Kasumi-1 (cell line): ENCODE measurements around the gene SYT9.

Experiments
- DNase-seq, 2 experiments: peaks; one replicate each; lab custom pipeline; 2025; lab: John Stamatoyannopoulos, UW

Gene SYT9

DNA sequence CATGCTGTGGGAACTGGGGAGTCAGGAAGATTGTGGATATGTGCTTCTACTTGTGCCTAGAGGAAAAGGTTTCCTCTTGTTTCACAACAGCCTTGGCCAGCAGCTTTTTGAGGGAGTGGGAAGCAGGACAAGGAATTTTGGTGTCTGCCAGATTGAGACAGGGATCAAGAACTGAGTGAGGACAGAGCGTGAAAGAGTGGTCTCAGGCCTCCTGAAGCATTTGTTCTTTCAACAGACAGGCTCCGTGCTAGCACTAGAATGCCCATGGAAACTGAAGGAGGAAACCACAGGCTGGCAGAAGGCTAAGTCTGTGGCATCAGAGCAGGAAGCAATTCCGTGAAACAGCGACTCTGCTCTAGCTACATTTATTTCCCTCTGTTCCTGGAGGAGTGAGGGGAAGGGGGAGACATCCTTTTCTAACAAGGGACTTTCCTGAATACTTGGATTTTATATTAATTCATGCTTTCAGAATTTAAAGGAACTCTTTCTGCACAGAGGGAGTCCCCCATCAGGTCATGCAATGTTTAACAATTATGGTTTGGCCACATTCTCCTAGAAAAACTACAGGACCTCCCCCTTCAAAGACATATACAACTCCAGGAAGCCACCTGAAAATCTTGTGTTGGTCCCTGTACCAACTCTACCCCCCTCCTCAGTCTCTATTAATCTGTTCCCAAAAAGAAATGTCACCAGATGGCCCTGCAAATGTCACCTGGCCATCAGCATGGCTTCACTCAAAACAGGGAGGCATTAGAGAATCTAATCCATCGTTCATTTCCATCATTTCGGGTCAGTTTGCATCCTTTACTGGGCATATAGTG is 96.1 kb downstream of the SYT9 start:
- peak; percentile 26 to 55 for DNase-seq

DNA sequence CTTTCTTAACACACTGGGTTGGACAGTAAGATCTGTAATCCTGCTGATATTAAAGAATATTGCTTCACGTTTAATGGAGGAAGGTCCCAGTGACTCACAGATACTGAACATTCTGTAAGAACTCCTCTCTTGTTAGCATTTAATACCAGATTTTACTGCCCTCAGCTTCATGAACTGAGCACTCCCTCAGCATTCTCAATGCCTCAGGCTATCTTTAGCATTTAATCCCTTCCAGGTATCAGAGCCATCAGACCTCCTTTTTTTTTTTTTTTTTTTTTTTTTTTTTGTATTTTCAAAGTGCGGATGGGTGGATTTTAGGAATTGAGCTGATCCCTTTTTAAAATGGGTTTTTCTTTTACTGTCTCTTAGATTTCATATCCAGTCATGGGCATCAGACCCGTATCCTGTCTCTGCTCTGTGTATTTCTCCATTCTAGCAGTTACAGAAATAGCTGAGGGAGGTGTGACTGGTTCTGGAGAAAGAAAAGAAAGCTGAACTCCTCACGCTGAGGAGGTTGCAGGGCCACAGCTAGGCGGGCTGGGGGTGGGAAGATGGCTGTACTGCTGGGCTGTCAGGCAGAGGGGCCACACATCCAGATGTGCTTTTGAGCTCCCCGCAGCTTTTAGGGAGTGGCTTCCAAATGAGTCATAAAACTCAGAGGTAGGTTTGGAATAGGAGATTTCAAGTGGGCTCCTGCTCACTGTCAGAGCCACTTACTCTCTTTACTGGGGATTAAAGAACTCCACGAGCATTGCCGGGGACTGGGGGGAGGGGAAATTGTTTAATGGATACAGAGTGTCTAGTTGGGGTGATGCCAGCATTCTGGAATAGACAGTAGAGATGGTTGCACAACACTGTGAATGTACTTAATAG is 97.0 kb downstream of the SYT9 start:
- no peak for DNase-seq

DNA sequence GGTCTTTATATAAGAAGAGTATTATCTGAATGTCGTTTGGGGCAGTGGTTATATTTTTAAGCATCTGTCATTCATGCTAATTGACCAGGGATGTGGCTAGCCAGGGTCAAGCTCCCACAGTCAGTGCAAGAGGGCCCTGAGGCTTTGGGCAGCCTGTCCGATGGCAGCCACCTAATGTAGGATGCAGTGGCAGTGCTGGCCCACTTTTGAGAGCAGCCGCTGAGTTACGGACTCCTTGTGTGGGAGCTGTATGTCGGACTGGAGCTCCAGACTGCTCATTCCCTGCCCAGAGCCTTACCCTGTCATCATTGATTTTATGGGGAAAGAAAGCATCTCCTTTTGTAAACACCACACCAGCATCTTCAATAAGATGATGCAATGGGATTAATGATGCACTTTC is 99.5 kb downstream of the SYT9 start:
- DNase-seq, result no peak

DNA sequence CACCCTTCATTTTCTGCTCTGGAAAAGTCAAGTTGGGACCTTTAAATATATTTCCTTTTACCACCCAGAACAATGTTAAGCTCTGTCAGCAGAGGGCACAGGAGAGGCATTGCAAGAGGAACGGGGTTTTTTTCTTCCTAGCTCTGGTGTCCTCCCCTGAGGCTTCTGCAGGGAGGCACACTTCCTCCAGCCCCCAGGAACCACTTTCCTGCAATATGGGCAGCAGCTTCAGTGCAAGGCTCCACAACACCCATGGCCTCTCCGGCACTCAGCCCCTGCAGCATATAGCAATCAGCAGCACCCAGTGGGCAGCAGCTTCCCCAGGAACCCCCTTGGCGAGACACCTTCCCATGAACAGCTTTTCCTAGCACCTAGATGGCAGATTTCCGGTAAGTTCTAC is 101.4 kb downstream of the SYT9 start:
- peak; percentile 77 to 85 for DNase-seq

DNA sequence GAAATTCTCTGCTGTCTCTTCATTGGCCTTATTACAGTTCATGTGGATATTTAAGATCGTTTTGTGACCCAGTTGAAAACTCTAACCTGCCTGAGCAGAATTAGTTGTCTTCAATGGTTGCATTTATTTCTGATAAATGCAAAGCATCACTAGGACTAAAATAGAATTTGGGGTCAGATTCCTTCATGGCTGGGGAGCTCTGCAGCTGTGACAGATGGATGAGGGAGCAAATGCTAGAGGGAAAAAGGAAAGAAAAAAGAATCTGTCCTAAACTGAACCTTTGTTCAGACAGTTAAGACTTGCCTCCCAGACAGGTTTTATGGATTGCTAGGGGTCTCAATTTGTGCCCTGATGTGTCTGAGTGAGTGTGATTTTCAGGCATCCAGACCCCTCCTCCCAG is 113.0 kb downstream of the SYT9 start:
- DNase-seq, result no peak

DNA sequence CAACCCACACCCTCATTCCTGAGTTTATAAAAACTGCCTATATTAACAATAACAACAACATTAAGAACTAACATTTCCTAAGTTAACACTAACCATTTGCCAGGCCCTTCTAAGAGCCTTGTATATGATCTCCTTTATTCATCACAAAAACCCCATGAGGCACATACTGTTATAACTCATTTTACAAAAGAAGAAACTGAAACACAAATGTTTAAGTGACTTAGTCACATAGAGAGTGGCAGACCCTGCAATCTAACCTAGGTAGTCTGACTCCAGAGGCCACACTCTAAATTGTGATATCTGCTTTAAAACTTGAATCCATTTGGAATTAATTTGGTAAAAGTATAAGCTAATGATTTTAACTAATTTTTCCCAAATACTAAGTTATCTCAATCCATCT is 116.1 kb downstream of the SYT9 start:
- no peak for DNase-seq

DNA sequence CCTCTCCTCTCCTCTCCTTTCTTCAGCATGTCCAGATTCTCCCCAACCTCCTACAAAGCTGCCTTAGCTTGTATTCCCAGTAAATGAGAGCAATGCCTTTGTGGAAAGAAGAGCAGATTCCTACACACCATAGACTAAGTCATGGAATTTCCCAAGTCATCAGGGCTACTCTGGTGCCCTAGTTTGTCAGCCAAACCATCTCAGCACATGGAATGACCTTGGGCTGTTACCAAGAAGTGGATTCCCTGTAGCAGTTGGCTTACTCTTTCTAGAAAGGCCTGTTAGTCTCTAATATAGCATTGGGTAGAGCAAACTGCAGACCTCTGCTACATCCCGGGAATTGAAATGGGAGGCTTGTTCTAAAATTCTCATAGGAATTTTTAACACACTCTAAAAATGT is 124.7 kb downstream of the SYT9 start:
- DNase-seq, result no peak

DNA sequence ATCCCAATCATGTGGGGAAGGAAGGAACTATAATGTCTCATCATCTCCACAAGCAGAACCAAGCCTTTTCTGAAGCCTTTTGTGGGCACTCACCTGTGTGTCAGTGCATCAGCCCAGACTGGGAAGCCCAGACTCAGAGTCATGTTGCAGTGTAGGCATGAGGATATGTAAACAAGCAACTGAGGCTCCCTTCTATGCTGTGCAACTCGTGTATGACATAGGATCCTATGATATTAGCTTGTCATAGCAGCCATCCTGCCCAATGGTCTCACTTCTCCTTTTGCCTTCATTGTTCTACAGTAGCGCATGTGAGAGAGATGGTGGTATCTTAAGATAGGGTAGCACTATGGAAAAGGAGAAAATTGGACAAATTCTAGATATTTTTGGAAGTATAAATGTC is 130.2 kb downstream of the SYT9 start:
- no peak for DNase-seq

DNA sequence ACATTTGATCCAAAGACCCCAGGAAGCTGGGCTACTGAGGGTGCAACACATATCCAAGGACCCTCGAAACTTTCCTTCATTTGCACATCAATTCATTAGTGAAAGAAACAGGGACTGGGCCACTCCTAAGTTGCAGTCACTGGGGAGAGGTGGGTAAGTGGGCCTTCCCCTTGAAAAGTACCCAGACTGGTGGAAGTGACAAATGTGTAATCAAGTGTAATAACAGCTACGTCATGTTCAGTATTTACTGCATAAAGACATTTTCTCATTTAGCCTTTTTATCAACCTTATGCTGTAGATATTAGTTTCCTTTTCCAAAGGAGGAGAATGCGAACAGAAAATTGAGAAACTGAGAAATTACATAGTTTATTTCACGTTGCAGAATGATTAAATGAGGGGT is 131.7 kb downstream of the SYT9 start:
- no peak for DNase-seq

DNA sequence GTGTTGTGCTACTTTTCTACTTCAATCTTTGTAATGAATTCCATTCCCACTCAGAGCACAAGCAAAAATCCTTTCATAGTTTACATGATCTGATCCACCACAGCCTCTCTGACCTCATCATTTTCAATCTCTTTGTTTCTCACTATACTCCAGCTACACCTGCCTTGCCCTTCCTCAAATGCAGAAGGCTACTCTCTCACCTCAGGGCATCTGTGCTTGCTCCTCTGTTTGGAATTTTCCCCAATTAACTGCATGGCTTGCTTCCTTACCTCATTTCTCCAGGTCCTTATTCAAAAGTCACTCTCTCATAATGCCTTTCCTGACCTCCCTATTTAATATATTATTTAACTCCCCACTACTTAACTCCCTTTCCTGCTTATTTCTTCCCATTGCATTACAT is 133.0 kb downstream of the SYT9 start:
- DNase-seq, result no peak

DNA sequence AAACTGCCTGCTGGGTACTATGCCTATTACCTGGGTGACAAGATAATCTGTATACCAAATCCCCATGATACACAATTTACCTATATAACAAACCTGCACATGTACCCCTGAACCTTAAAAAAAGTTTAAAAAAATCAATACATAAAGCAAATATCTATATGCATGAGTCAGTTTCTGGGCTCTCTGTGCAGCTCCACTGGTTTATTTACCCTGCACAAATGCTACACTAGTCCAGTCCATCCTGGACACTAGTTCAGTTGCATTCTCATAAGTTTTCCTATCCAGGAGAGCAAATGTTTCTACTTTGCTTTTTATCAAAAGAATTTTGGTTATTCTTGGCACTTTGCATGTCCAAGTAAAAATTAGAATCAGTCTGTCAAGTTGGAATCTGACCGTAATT is 133.8 kb downstream of the SYT9 start:
- no peak for DNase-seq

DNA sequence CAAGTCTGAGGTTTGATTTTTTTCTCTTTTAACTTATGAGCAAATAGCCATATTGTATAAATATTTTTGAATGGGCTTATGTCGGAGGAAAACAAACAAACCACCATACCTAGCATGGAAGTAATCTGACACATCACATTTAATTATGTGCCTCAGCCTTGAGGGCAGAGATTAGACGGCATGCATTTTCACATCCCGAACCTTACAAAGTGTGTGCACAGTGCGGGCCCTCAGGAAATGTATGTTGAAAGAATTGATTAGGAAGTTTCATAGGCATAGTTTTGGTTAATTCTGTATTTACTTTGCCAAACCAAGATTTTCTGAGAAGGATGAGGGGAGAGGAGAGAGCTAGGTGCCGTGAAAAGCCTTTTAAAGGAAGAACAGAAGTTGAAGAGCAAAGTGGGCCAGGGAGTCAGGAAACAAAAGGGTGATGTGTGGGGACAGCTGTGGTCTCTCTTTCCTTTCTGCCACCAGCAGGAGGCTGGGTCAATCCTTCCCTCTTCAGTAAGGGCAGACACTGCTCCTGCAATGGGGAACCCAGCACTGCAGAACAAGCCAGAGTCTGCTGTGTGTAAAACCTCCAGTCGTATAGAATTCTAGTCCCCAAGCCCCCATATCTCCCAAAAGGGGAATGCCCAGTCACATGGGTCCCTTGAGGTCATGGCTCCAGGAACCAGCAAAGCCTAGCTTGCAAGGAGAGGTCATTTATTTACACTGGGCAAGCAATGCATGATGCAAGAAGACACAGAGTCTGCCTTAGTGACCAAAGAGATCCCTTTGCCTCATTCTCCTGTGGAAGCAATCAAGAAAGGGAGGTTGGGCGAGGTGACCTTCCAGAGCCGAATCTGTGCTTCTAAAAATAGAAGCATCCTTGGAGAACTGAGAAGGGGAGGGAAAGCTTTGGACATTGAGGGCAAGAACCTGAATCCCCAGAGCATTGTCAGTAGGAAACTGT is 162.5 kb downstream of the SYT9 start:
- peak; percentile 46 to 57 for DNase-seq

DNA sequence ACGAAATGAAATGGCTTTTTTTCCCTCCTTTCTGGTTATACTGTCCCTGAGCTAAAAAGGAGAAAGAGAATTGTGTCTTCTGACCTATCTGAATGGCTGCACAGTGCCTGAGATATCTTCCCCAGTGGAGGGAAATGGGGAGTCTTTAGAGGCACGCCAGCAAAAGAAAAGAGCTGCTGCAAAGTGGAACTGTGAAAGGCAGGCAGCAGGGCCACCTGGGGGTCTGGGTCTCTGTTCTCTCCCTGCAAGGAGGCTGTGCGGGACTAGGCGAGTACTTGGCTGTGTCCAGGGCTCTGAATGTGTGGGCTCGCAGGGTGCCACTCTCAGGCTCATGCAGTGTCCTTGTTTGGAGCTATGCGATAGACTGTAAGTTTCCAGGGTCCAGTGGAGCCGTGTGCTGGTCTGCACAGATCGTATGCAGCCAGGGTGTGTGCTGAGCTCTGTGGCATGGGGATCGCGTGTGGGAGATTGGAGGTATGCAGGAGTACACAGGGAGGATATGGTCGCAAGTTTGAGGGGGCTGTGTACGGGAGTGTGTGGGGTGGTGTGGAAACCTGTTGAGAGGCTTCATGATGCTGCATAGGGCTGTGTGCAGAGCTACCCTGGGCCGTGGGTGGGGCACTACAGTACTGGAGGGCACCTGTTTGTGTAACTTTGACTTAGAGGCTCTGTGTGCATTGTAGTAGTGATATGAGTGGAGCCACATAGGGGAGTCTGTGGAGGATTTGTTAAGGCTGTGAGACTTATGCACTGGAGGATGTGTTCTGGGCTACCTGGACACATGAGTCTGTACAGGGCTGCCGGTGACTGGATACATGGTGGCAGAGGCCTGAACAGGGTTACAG is 163.5 kb downstream of the SYT9 start:
- no peak for DNase-seq

DNA sequence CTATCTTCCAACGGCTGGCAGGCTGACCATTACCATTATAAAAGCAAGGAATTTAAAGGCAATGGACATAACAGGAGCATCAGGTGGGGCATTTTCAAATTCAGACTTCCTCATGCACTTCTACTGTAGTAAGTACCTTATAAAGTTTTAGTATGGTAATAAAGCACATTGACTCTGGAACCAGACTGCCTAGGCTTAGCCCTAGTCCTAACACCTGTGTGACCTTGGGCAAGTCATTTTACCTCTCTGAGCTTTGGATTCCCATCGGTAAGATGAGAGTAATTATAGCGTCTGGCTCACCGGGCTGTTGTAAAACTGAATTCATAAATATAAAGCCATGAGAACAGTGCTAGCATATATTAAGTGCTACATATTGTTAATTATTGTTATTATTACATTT is 164.4 kb downstream of the SYT9 start:
- no peak for DNase-seq

DNA sequence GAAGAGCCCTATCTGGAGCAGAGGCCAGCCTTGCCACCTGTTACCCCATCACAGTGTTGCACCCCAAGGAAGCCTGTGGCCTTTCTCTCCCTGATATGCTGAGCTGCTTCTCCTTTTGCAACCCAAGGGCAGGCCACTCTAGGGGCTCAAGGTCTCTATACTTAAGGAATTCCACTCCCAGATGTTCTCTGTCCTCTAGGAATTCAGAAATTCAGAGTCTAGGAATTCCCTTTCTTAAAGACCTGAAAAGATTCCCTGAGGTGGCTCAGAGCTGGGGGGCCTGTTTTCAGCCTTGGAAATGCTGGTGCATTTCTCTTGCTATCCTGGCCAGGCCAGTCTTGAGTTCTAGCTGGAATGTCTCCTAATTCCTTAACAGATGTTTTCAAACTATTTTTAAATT is 165.6 kb downstream of the SYT9 start:
- no peak for DNase-seq

DNA sequence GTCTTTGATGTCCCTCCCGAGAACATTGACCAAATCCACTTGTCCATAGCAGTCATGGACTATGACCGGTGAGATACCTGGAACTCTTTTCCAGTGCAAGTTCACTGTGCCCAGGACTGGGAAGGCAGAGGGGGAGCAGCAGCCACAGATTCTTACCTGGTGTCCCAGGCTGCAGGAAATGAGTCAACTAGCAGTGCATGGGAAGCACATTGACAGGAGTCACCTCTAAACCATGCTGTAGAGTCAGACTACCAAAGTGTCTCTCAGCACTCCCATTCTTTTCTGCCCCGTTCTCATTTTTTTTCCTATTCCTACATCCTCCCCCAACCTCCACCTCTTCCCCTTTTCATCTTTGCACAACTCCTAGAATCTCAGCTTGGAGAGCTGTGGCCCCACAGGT is 166.4 kb downstream of the SYT9 start:
- peak; percentile 20 to 26 for DNase-seq

DNA sequence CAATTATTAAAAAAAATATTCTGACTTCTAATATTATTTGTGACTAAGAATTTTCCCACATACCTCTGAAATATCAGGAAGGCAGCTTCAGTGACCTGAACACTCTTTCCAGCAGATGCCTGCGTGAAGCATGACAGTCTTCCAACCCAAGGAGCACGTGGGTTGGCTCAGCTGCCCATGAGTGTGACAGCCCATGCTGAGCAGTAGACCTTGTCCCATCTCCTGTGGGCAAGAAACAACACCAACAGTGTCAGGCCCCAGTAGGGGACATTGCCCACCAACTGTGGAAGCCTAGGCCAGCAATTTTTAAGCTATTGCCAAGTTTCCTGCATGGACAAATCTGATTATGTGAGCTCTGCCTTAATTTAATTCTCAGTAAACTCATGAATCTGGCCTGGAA is 167.2 kb downstream of the SYT9 start:
- no peak for DNase-seq

DNA sequence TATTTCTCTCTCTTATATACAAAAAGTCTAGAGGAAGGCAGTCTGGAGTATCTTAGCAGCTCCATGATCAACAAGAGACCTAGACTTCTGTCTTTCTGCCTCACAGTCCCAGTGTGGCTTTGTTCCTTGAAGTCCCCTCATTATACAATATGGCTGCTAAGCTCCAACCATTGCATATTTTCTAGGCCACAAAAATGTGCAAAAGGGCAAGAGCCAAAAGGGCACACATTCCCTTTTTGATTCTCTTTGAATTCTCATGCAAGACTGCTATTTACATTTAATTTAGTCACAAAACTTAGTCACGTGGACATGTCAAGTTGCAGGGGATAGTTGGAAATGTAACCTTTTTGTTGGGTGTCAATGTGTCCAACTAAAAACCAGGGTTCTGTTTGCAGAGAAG is 169.4 kb downstream of the SYT9 start:
- no peak for DNase-seq

DNA sequence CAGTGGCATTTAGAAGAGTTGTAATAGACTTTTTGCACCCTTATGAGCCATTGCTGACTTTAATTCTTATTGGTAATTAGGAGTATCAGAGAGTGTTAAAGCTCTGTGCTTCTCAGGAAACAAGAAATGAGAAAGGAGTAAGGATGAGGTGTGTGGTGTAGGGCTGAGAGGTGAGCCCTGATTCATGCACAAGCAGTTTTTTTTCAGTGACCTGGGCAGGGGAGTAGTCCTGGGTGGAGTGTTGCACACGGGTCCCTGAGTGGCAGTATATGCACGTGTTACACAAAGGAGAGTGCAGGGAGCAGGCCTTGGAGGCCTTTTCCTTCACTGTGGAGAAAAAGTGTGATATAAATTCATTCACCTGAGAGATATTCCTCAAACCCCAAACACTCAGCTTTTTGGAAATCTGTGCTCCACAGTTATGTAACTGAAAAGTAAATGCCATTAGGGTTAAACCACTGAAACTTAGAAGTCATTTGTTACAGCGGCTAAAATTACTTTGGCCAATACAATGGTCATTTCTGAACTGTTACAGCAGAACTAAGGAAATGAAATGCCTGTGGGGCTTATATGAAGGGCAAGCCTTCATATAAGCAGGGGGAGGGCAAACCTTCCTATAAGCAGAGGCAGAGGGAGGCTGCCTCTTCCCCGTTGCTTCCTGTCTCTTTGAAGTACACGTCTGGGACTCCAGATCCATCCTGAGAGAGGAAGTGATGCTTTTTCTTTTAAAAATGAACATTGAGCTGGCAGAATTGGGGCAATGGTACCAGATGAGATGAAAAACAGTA is 171.0 kb downstream of the SYT9 start:
- DNase-seq, result peak in 1 of 2 experiments; percentile 2

DNA sequence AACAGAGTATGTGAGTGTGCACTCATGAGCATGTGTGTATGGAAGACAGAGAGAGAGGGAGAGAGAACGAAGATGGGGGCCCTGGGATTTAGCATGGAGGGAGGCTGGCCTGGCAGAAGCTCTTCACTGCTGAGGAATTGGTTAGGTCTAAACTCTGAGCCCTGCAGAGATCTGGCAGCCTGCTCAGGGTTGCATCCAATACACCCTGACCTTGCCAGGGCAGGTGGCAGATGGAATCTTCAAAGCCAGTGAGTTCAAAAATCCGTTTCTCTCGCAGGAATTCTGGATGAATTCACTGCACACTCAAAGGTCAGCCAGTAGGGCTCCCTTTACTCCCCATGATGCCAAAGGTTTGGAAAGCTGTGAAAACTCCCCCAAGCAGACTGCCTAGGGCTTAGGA is 172.2 kb downstream of the SYT9 start:
- no peak for DNase-seq
